Non-pigmented ciliary epithelial cell (primary cell): ENCODE measurements around the gene KLHL10.
"Not testable (repeated sequence)": the region's sequence is repeated elsewhere in the genome, so short reads cannot be mapped to it uniquely, and the experiment has no call there.

ENCODE experiments used
- DNase-seq: peaks from one replicate; pipeline ENCODE4 v3.0.0-alpha.2; 2010; ENCODE audit warnings: low read depth

The KLHL10 gene

GRCh38 chr17:41813152-41813680 is 24.4 kb upstream of the KLHL10 start:
- no peak for DNase-seq

- no peak for DNase-seq
These were observed 23.9 kb upstream of the KLHL10 start for GRCh38 chr17:41813699-41814124.

GRCh38 chr17:41814195-41814594 is 23.4 kb upstream of the KLHL10 start:
- DNase-seq: no peak

- no peak for DNase-seq
These were observed 20.8 kb upstream of the KLHL10 start for GRCh38 chr17:41816637-41817320.

- no peak for DNase-seq
These were observed 19.6 kb upstream of the KLHL10 start for GRCh38 chr17:41818024-41818423.

GRCh38 chr17:41821776-41822175 is 15.8 kb upstream of the KLHL10 start:
- DNase-seq: no peak

GRCh38 chr17:41822216-41823140 is 15.1 kb upstream of the KLHL10 start:
- no peak for DNase-seq

- no peak for DNase-seq
These were observed 14.5 kb upstream of the KLHL10 start for GRCh38 chr17:41823141-41823524.

GRCh38 chr17:41823580-41823979 is 14.0 kb upstream of the KLHL10 start:
- no peak for DNase-seq

- no peak for DNase-seq
These were observed 13.5 kb upstream of the KLHL10 start for GRCh38 chr17:41824086-41824485.

GRCh38 chr17:41825175-41825845 is 12.3 kb upstream of the KLHL10 start:
- no peak for DNase-seq

GRCh38 chr17:41829961-41830360 is 7.7 kb upstream of the KLHL10 start:
- not testable (repeated sequence) for DNase-seq

GRCh38 chr17:41835214-41835799 is 2.3 kb upstream of the KLHL10 start:
- no peak for DNase-seq

- no peak for DNase-seq
These were observed 1.6 kb upstream of the KLHL10 start, which contains the start of gene NT5C3B for GRCh38 chr17:41835800-41836549. NT5C3B (minus strand) TSS chr17:41836232; CDS start chr17:41836193, 39 bp downstream.

GRCh38 chr17:41836550-41837196 is 952 bp upstream of the KLHL10 start:
- DNase-seq: no peak

- not testable (repeated sequence) for DNase-seq
These were observed 1.8 kb downstream of the KLHL10 start for GRCh38 chr17:41839448-41839847.

GRCh38 chr17:41840781-41841180 is 3.2 kb downstream of the KLHL10 start:
- DNase-seq: not testable (repeated sequence)

- DNase-seq: no peak
These were observed 7.3 kb downstream of the KLHL10 start for GRCh38 chr17:41844971-41845370.

- no peak for DNase-seq
These were observed 11.2 kb downstream of the KLHL10 start for GRCh38 chr17:41848788-41849187.

- DNase-seq: no peak
These were observed 11.8 kb downstream of the KLHL10 start for GRCh38 chr17:41849251-41849990.
